ENCODE results near the gene KCTD15.

KCTD15 gene

GRCh38 chr19:33796164-33796875 is at the start of gene KCTD15:
Gene KCTD15, plus strand, starts transcription at chr19:33796870. Its CDS starts 3,585 bp downstream, at chr19:33800455.
- DNase-seq: peak; percentile 33

- no peak for DNase-seq
Measured at GRCh38 chr19:33747273-33747672, 49.4 kb upstream of the KCTD15 start.

GRCh38 chr19:33748231-33748630 is 48.4 kb upstream of the KCTD15 start:
- DNase-seq: no peak

- DNase-seq: no peak
Measured at GRCh38 chr19:33749016-33749415, 47.7 kb upstream of the KCTD15 start.

GRCh38 chr19:33749619-33750175 is 47.0 kb upstream of the KCTD15 start:
- DNase-seq: no peak

- no peak for DNase-seq
Measured at GRCh38 chr19:33750587-33751435, 45.9 kb upstream of the KCTD15 start.

- DNase-seq: no peak
Measured at GRCh38 chr19:33751436-33751770, 45.3 kb upstream of the KCTD15 start.

- DNase-seq: no peak
Measured at GRCh38 chr19:33752018-33752800, 44.5 kb upstream of the KCTD15 start.

- no peak for DNase-seq
Measured at GRCh38 chr19:33752945-33753344, 43.7 kb upstream of the KCTD15 start.

- no peak for DNase-seq
Measured at GRCh38 chr19:33754361-33754760, 42.3 kb upstream of the KCTD15 start.

- DNase-seq: no peak
Measured at GRCh38 chr19:33755099-33756035, 41.3 kb upstream of the KCTD15 start.

- no peak for DNase-seq
Measured at GRCh38 chr19:33756177-33756576, 40.5 kb upstream of the KCTD15 start.

- no peak for DNase-seq
Measured at GRCh38 chr19:33758541-33759013, 38.1 kb upstream of the KCTD15 start.

GRCh38 chr19:33759356-33759755 is 37.3 kb upstream of the KCTD15 start:
- DNase-seq: no peak

GRCh38 chr19:33763633-33764371 is 32.9 kb upstream of the KCTD15 start:
- DNase-seq: no peak

GRCh38 chr19:33766623-33767022 is 30.0 kb upstream of the KCTD15 start:
- DNase-seq: no peak

GRCh38 chr19:33767898-33768413 is 28.7 kb upstream of the KCTD15 start:
- DNase-seq: no peak

GRCh38 chr19:33769208-33769607 is 27.5 kb upstream of the KCTD15 start:
- no peak for DNase-seq

- DNase-seq: no peak
Measured at GRCh38 chr19:33770107-33770506, 26.6 kb upstream of the KCTD15 start.

GRCh38 chr19:33771384-33772101 is 25.1 kb upstream of the KCTD15 start:
- DNase-seq: peak; percentile 66

Data from NCI-H1105 treated with DMSO at 0.1 percent for 48 hours (cell line).